Measurements from ENCODE around the gene ALDH1A1. TPM values are rescaled to one million over a fixed set of nuclear protein-coding genes. Genes with fewer than 3 reads are reported as not detected.

ALDH1A1 gene
- 67.9 TPM for total RNA-seq
- 33.2 TPM for polyA plus RNA-seq

- no peaks in the 10 kb centered on the region for H3K36me3 ChIP-seq (ENCODE audit: insufficient read depth)
- no peak for DNase-seq (ENCODE audit: extremely low spot score)
- peak within 1 kb of the TSS; percentile 23 for H3K27ac ChIP-seq (ENCODE audit: low read depth)
- H3K4me3 ChIP-seq (ENCODE audit: low read depth, low read length) = peak within 1 kb of the TSS; percentile 35
- 26% methylated on average over 9 of the region's 9 CpGs for WGBS
- no peaks in the 10 kb centered on the region for H3K4me1 ChIP-seq (ENCODE audit: insufficient read depth)
Observed at GRCh38 chr9:72952914-72953313, at the start of gene ALDH1A1. TSS of gene ALDH1A1 (minus strand) at chr9:72953053. CDS start at chr9:72953000, 53 bp downstream.

- 96% methylated on average over 3 of the region's 3 CpGs for WGBS
- H3K36me3 ChIP-seq (ENCODE audit: insufficient read depth) = no peaks in the 10 kb centered on the region
- no peak for DNase-seq (ENCODE audit: extremely low spot score)
Observed at GRCh38 chr9:73001860-73002259, 49.0 kb upstream of the ALDH1A1 start.

GRCh38 chr9:72998363-72998762 is 45.5 kb upstream of the ALDH1A1 start:
- Histone ChIP-seq H3K27ac (ENCODE audit: low read depth) (no peak overlapping the region), H3K4me1 (ENCODE audit: insufficient read depth) (no peaks in the 10 kb centered on the region)

More at GRCh38 chr9:73001860-73002259, 49.0 kb upstream of the ALDH1A1 start:
- Histone ChIP-seq H3K4me3 (ENCODE audit: low read depth, low read length) (no peak overlapping the region), H3K4me1 (ENCODE audit: insufficient read depth) (no peaks in the 10 kb centered on the region), H3K27ac (ENCODE audit: low read depth) (no peak overlapping the region)

GRCh38 chr9:72997387-72997995 is 44.6 kb upstream of the ALDH1A1 start:
- H3K4me1 ChIP-seq (ENCODE audit: insufficient read depth) = no peaks in the 10 kb centered on the region
- H3K27ac ChIP-seq (ENCODE audit: low read depth) = no peak overlapping the region
- no peak for DNase-seq (ENCODE audit: extremely low spot score)
- H3K4me3 ChIP-seq (ENCODE audit: low read depth, low read length) = no peak overlapping the region
- no peaks in the 10 kb centered on the region for H3K36me3 ChIP-seq (ENCODE audit: insufficient read depth)
- WGBS = 41% methylated on average over 9 of the region's 9 CpGs

More at GRCh38 chr9:72998363-72998762, 45.5 kb upstream of the ALDH1A1 start:
- Histone ChIP-seq H3K4me3 (ENCODE audit: low read depth, low read length) (no peak overlapping the region), H3K36me3 (ENCODE audit: insufficient read depth) (no peaks in the 10 kb centered on the region)
- WGBS = 93% methylated on average over 4 of the region's 4 CpGs
- DNase-seq (ENCODE audit: extremely low spot score) = no peak

GRCh38 chr9:72996684-72997314 is 43.9 kb upstream of the ALDH1A1 start:
- no peak for DNase-seq (ENCODE audit: extremely low spot score)
- no peak overlapping the region for H3K4me3 ChIP-seq (ENCODE audit: low read depth, low read length)

GRCh38 chr9:72996114-72996513 is 43.3 kb upstream of the ALDH1A1 start:
- no peaks in the 10 kb centered on the region for H3K4me1 ChIP-seq (ENCODE audit: insufficient read depth)
- WGBS = 54% methylated on average over 2 of the region's 2 CpGs
- DNase-seq (ENCODE audit: extremely low spot score) = no peak
- no peak overlapping the region for H3K27ac ChIP-seq (ENCODE audit: low read depth)
- no peak overlapping the region for H3K4me3 ChIP-seq (ENCODE audit: low read depth, low read length)
- no peaks in the 10 kb centered on the region for H3K36me3 ChIP-seq (ENCODE audit: insufficient read depth)

More at GRCh38 chr9:72996684-72997314, 43.9 kb upstream of the ALDH1A1 start:
- Histone ChIP-seq H3K27ac (ENCODE audit: low read depth) (no peak overlapping the region), H3K4me1 (ENCODE audit: insufficient read depth) (no peaks in the 10 kb centered on the region), H3K36me3 (ENCODE audit: insufficient read depth) (no peaks in the 10 kb centered on the region)

- WGBS = 88% methylated on average over 5 of the region's 5 CpGs
- Histone ChIP-seq H3K36me3 (ENCODE audit: insufficient read depth) (no peaks in the 10 kb centered on the region), H3K27ac (ENCODE audit: low read depth) (no peak overlapping the region), H3K4me3 (ENCODE audit: low read depth, low read length) (no peak overlapping the region), H3K4me1 (ENCODE audit: insufficient read depth) (no peaks in the 10 kb centered on the region)
- no peak for DNase-seq (ENCODE audit: extremely low spot score)
Observed at GRCh38 chr9:72995131-72996024, 42.5 kb upstream of the ALDH1A1 start.

- Histone ChIP-seq H3K36me3 (ENCODE audit: insufficient read depth) (no peaks in the 10 kb centered on the region), H3K4me3 (ENCODE audit: low read depth, low read length) (no peak overlapping the region), H3K27ac (ENCODE audit: low read depth) (no peak overlapping the region), H3K4me1 (ENCODE audit: insufficient read depth) (no peaks in the 10 kb centered on the region)
- no peak for DNase-seq (ENCODE audit: extremely low spot score)
- WGBS = 99% methylated on average over 2 of the region's 2 CpGs
Observed at GRCh38 chr9:72991772-72992171, 38.9 kb upstream of the ALDH1A1 start.

GRCh38 chr9:72990397-72991182 is 37.7 kb upstream of the ALDH1A1 start:
- Histone ChIP-seq H3K4me1 (ENCODE audit: insufficient read depth) (no peaks in the 10 kb centered on the region), H3K4me3 (ENCODE audit: low read depth, low read length) (no peak overlapping the region), H3K27ac (ENCODE audit: low read depth) (no peak overlapping the region), H3K36me3 (ENCODE audit: insufficient read depth) (no peaks in the 10 kb centered on the region)
- DNase-seq (ENCODE audit: extremely low spot score) = no peak
- WGBS = 91% methylated on average over 1 of the region's 1 CpG

- Histone ChIP-seq H3K4me3 (ENCODE audit: low read depth, low read length) (no peak overlapping the region), H3K27ac (ENCODE audit: low read depth) (no peak overlapping the region), H3K4me1 (ENCODE audit: insufficient read depth) (no peaks in the 10 kb centered on the region), H3K36me3 (ENCODE audit: insufficient read depth) (no peaks in the 10 kb centered on the region)
- 94% methylated on average over 6 of the region's 6 CpGs for WGBS
- DNase-seq (ENCODE audit: extremely low spot score) = no peak
Observed at GRCh38 chr9:72986522-72987116, 33.8 kb upstream of the ALDH1A1 start.

- WGBS = 83% methylated on average over 3 of the region's 3 CpGs
- no peak overlapping the region for H3K27ac ChIP-seq (ENCODE audit: low read depth)
- no peaks in the 10 kb centered on the region for H3K4me1 ChIP-seq (ENCODE audit: insufficient read depth)
- H3K36me3 ChIP-seq (ENCODE audit: insufficient read depth) = no peaks in the 10 kb centered on the region
- no peak overlapping the region for H3K4me3 ChIP-seq (ENCODE audit: low read depth, low read length)
- DNase-seq (ENCODE audit: extremely low spot score) = no peak
Observed at GRCh38 chr9:72985746-72986145, 32.9 kb upstream of the ALDH1A1 start.

GRCh38 chr9:72984991-72985390 is 32.1 kb upstream of the ALDH1A1 start:
- no peaks in the 10 kb centered on the region for H3K36me3 ChIP-seq (ENCODE audit: insufficient read depth)
- H3K4me3 ChIP-seq (ENCODE audit: low read depth, low read length) = no peak overlapping the region
- DNase-seq (ENCODE audit: extremely low spot score) = no peak
- no peaks in the 10 kb centered on the region for H3K4me1 ChIP-seq (ENCODE audit: insufficient read depth)
- H3K27ac ChIP-seq (ENCODE audit: low read depth) = no peak overlapping the region
- WGBS = 40% methylated on average over 3 of the region's 3 CpGs
